ENCODE measurements around the gene SLC50A1. TPM values are rescaled to one million over a fixed set of nuclear protein-coding genes. Genes with fewer than 3 reads are reported as not detected.
A peak's percentile ranks its signal among the peaks of the same experiment; 100 is the strongest.

SLC50A1 gene
- total and polyA plus RNA-seq, 9 of the 15 experiments (the other 6 are each of a cell fraction or from before 2014, with no cell fraction given), result 46.5 to 132 (median 91.9) TPM

- TF ChIP-seq ARID4B (CRISPR knock-in tag; IDR thresholded peaks at IDR 0.05), result peak; percentile 82; the same call in 1 of the 2 replicates
- no peak for TF ChIP-seq SNAPC5 (CRISPR knock-in tag; IDR thresholded peaks at IDR 0.05)
- TF ChIP-seq STAT5A (IDR thresholded peaks at IDR 0.05; ENCODE audit: borderline replicate concordance, low read length), result no peak
- no peak for TF ChIP-seq SNIP1 (IDR thresholded peaks at IDR 0.05; ENCODE audit: low read depth)
- no peak for TF ChIP-seq HMBOX1 (IDR thresholded peaks at IDR 0.05)
- TF ChIP-seq RBM39 (optimal IDR thresholded peaks at IDR 0.05; ENCODE audit: low read depth, low read length), result no peak
- TF ChIP-seq CHD4 (IDR thresholded peaks at IDR 0.05; ENCODE audit: insufficient read depth, insufficient replicate concordance, low read depth, low read length, poor library complexity, severe bottlenecking), result no peak
- TF ChIP-seq SMARCB1 (IDR thresholded peaks at IDR 0.05; ENCODE audit: insufficient read length, low read depth), result no peak
- no peak for TF ChIP-seq ZNF140 (CRISPR knock-in tag; IDR thresholded peaks at IDR 0.05)
- TF ChIP-seq PRPF4 (IDR thresholded peaks at IDR 0.05; ENCODE audit: insufficient read depth, low read depth, low read length, poor library complexity, severe bottlenecking), result no peak
- TF ChIP-seq NFYB (IDR thresholded peaks at IDR 0.05; ENCODE audit: extremely low read depth, insufficient read length), result no peak
- no peak for TF ChIP-seq ZNF507 (tag; conservative IDR thresholded peaks at IDR 0.05)
- TF ChIP-seq MED1 (CRISPR knock-in tag; IDR thresholded peaks at IDR 0.05; ENCODE audit: borderline replicate concordance), result no peak
- TF ChIP-seq LEF1 (IDR thresholded peaks at IDR 0.05), result no peak
- TF ChIP-seq PTRF (tag; IDR thresholded peaks at IDR 0.05), result no peak
- TF ChIP-seq NR4A1 (CRISPR knock-in tag; IDR thresholded peaks at IDR 0.05), result no peak
- TF ChIP-seq NR4A1 (tag; IDR thresholded peaks at IDR 0.05), result no peak
- peak; percentile 84 for TF ChIP-seq FOSL1 (tag; conservative IDR thresholded peaks at IDR 0.05)
- no peak for TF ChIP-seq CREB3 (tag; conservative IDR thresholded peaks at IDR 0.05; ENCODE audit: low read depth)
- TF ChIP-seq SREBF2 (CRISPR knock-in tag; IDR thresholded peaks at IDR 0.05), result no peak
- TF ChIP-seq ZFP36 (IDR thresholded peaks at IDR 0.05; ENCODE audit: low read depth, low read length, partially characterized antibody), result peak; percentile 13
Observed at GRCh38 chr1:155134880-155135414, 705 bp upstream of the SLC50A1 start (continued).

Measured in K562 (cell line).